RWPE1 (cell line): Measurements from ENCODE around the gene COL27A1.

ENCODE experiments used
- CTCF ChIA-PET: fragments of 350-600 bp; sonication (Branson Sonifier 250); formaldehyde crosslinking; extraction: SDS; loops from one replicate; lab custom pipeline; 2021; lab: Yijun Ruan, JAX
- POLR2A ChIA-PET: fragments of 400-600 bp; formaldehyde crosslinking; extraction: SDS; loops from one replicate; lab custom pipeline; 2020; ENCODE audit warnings: antibody characterized with exemption; ENCODE audit not compliant: low non-redundant PET; lab: Yijun Ruan, JAX
- DNase-seq: peaks from one replicate; pipeline ENCODE4 v3.0.0; 2012; ENCODE audit warnings: low spot score
- H3K27ac ChIP-seq: fragments of 450-650 bp; 2 replicates; pipeline ENCODE4 v1.5.1; 2017
- CTCF ChIP-seq: fragments of 450-650 bp; conservative IDR thresholded peaks from 2 replicates; pipeline ENCODE4 v1.5.1; 2017; ENCODE audit warnings: low read depth, mild to moderate bottlenecking

Gene COL27A1

GRCh38 chr9:114247491-114247890 is 92.2 kb downstream of the COL27A1 start:
- TF ChIP-seq CTCF: no peak
- ChIA-PET POLR2A (no interaction called here), CTCF (interaction anchor here (0.6 kb wide), 2 partner anchors 105 to 108 kb away, joined by 3 to 5 read pairs; no protein-coding TSS in a partner anchor)
- H3K27ac ChIP-seq: no peak overlapping the region
- DNase-seq: no peak

- POLR2A ChIA-PET: no interaction called here
- TF ChIP-seq CTCF: no peak
- CTCF ChIA-PET: interaction anchor here (0.6 kb wide), 1 partner anchor 104 kb away, joined by 5 read pairs; no protein-coding TSS in a partner anchor
- no peak for DNase-seq
- no peak overlapping the region for H3K27ac ChIP-seq
Observed at GRCh38 chr9:114248299-114248707, 93.0 kb downstream of the COL27A1 start.

DNA sequence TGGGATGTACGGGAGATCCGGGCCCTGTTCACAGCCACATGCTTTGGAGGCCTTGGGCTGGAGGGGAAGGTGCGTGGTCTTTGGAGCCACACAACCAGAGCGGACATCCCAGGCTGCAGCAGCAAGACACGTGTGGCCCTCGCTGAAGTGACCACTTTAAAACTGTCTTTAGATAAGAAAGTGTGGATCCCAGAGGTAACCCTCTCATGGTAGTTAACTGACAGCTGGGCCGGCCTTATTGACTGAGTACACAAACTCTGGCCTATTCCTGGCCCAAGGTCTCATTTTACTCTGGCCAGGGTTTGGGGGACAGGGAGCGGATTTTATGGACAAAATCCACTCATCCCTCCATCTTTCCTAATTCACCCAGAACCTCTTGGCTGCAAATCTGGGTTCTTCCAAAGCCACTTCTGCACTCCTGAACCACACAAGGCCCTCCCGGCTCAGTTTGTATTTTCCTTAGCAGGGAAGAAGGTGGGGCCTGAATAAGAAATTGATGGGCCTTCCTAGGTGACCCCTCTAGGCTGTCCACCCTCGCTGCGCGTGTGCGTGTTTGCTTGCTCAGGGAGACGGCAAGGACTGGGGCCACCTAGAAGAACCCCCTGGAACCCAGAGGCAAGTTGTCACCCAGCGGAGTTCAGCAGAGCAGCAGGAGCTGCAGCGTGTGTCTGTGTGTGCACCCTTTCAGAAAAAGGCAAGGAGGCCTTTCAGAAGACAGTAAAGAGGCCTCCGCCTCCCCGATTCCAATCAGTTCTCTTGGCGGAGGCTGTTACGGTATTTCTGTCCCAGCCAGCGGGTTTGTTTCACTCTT is 94.3 kb downstream of the COL27A1 start:
- ChIA-PET CTCF (interaction anchor here (0.6 to 1.0 kb wide), 2 partner anchors 142 to 174 kb away, joined by 3 read pairs; no protein-coding TSS in a partner anchor), POLR2A (no interaction called here)
- TF ChIP-seq CTCF: no peak
- DNase-seq: no peak
- H3K27ac ChIP-seq: peak overlapping the region; percentile 6; the same call in 1 of the 2 replicates

DNA sequence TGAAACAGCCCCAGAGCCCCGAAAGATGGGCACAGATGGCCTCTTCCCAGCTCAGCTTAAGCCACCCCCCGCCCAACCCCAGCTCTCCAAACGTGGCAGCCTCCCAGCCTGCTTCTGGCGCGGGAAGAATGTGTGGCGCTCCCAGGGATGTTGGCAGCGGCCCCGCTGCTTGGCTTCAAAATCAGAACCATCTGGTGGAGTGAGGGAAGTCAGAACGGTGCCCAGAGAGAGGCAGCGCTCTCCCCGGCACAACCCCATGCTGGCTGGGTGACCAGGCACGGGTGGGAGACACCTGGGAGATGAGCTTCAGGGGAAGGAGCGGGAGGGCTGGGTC is 94.9 kb downstream of the COL27A1 start:
- ChIA-PET POLR2A (interaction anchor here (0.5 kb wide), 1 partner anchor 38 kb away, joined by 3 read pairs; no protein-coding TSS in a partner anchor), CTCF (interaction anchor here (1.0 kb wide), 1 partner anchor 142 kb away, joined by 3 read pairs; no protein-coding TSS in a partner anchor)
- no peak for TF ChIP-seq CTCF
- peak overlapping the region; percentile 6; the same call in 1 of the 2 replicates for H3K27ac ChIP-seq
- DNase-seq: no peak

GRCh38 chr9:114250648-114251047 is 95.3 kb downstream of the COL27A1 start:
- no peak for DNase-seq
- POLR2A ChIA-PET: interaction anchor here (0.5 kb wide), 1 partner anchor 37 kb away, joined by 3 read pairs; no protein-coding TSS in a partner anchor
- CTCF ChIA-PET: interaction anchor here (1.0 to 1.4 kb wide), 2 partner anchors 41 to 143 kb away, joined by 3 to 6 read pairs; no protein-coding TSS in a partner anchor
- H3K27ac ChIP-seq: 0 out of 2 replicates have a peak overlapping the region, but pooled peaks have one; percentile 6
- TF ChIP-seq CTCF: no peak

DNA sequence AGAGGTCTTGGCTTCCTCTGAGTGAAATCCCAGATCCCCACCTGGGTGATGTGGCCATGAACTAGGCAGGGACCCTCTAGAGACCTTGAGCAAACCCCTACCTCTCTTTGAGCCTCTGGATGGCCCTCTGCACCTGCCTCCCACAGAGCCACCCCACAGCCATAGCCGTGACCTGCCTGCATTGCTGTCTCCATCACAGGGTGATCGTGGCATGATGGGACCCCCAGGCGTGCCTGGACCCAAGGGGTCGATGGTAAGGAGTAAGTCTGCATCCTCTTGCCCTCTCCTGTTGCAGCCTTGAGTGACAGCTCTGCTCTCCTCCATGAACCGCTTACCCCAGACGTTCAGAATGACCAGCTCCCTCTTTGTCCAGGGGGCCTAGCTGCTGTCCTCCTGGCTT is 97.1 kb downstream of the COL27A1 start:
- POLR2A ChIA-PET: no interaction called here
- no peak for TF ChIP-seq CTCF
- H3K27ac ChIP-seq: no peak overlapping the region
- DNase-seq: no peak
- CTCF ChIA-PET: interaction anchor here (0.6 to 0.7 kb wide), 2 partner anchors 17 to 48 kb away, joined by 3 read pairs; no protein-coding TSS in a partner anchor
